GM12874 (cell line): ENCODE results near the gene RANBP9.

Experiments
- CTCF ChIP-seq: IDR thresholded peaks from 2 replicates; pipeline ENCODE4 v1.5.1; 2011; ENCODE audit warnings: low read depth, mild to moderate bottlenecking, control low read depth, low read length, moderate library complexity; ENCODE audit not compliant: insufficient read depth

The RANBP9 gene

DNA sequence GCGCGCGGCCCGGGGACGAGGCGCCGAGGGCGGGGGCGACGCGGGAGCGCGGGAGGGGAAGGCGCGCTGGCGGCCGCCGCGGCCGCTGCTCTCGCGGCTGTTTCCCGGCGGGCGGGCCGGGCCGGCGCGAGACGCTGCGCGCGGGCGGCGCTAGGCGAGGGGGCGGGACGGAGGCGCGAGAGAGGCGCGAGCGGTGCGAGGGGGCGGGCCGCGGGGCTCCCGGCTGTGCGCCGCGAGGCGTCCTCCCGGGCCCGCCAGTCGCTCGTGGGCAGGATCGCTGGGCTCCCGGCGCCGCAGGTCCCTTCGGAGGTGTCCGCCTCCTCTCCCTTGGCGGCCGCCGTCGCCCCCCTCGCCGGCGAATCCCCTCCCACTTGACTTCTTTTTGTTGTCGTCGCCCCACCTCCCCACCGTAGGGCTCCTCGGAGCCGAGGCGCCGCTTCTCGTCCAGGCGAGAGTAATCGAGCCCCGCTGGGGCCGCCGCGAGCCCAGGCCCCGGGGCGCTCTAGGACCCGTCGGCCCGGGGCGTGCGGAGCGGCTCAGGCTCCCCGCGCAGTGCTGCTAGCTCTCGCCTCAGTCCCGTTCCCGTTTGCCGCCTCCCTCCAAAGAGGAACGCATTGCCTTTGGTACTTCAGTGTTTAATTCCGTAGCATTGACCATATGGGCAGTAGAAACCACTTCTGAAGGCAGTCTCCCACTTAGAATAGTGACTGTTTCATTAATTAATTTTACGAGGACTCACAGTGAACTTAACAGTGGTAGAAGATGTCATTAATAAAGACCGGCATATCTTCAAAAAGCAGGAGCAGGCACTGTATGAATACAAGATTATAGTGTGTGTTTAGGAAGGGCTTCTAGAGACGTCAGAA, at the start of gene RANBP9:
Gene RANBP9, minus strand, starts transcription at position 103 of the 866 bp plus-strand sequence. CDS start 330 bp downstream, outside the sequence.
- no peak for TF ChIP-seq CTCF

- no peak for TF ChIP-seq CTCF
Measured at GRCh38 chr6:13760307-13761304, 49.0 kb upstream of the RANBP9 start.

GRCh38 chr6:13759025-13759424, 47.4 kb upstream of the RANBP9 start:
- TF ChIP-seq CTCF, result no peak

DNA sequence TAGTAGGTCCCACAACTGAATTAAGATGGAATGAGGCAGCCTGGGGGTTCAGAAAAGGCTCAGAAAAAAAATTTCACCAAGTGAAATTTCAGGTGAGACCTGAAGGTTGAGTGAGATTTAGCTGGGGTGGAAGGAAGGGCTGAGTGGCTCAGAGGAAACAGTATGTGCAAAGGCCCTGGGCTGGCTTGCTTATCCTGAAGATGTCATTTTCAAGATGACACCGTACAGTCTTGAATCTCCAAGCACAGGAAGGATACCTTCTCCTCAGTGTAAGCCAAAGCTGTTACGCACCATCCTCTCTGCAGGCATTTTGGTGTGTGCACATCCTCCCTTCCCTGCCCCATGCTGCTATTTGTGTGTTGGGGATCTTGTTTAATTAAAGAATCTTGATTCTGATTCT, 43.0 kb upstream of the RANBP9 start:
- TF ChIP-seq CTCF, result no peak

DNA sequence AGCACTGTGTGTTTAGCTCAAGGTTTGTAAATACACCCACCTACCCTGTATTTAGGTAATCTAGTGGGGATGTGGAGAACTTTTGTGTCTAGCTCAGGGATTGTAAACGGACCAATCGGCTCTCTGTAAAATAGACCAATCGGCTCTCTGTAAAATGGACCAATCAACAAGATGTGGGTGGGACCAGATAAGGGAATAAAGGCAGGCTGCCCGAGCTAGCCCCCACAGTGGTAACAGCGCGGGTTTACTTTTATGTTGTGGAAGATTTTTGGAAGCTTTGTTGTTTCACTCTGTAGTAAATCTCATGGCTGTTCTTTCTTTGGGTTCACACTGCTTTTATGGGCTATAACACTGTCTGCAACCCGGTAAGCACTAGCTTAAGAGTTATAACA, 32.1 kb upstream of the RANBP9 start:
- TF ChIP-seq CTCF, result no peak

DNA sequence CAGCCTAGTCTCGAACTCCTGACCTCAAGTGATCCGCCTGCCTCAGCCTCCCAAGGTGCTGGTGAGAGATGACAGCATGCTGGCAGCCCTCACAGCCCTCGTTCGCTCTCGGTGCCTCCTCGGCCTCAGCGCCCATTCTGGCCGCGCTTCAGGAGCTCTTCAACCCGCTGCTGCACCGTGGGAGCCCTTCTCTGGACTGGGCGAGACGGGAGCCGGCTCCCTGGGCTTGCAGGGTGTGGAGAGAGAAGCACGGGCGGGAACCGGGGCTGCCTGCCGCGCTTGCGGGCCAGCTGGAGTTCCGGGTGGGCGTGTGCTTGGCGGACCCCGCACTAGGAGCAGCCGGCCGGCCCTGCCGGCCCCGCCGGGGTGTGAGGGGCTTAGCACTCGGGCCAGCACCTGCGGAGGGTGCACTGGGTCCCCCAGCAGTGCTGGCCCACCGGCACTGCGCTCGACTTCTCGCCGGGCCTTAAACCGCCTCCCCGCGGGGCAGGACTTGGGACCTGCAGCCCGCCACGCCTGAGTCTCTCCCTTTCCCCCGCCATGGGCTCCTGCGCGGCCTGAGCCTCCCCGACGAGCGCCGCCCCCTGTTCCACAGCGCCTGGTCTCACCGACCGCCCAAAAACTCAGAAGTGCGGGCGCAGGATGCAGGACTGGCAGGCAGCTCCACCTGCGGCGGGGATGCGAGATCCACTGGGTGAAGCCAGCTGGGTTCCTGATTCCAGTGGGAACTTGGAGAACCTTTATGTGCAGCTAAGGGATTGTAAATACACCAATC, 31.5 kb upstream of the RANBP9 start:
- no peak for TF ChIP-seq CTCF

DNA sequence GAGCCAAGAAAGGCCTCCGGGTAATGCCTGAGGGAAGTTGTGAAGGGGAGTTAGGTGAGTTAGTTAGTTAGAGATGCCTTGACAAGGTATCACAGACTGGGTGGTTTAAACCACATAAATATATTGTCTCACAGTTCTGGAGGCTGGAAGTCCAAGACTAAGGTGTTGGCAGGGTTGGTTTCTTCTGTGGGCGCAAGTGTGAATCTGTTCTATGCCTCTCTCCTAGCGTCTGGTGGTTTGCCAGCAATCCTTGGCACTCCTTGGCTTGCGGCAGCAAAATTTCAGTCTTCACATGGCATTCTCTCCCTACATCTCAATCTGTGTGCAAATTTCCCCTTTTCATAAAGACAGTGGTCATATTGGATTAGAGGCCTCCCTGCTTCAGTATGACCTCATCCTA, 29.7 kb upstream of the RANBP9 start:
- no peak for TF ChIP-seq CTCF
